Measurements from ENCODE around the gene EIF4G3. TPM values are rescaled to one million over a fixed set of nuclear protein-coding genes. Genes with fewer than 3 reads are reported as not detected.

The EIF4G3 gene
- total and polyA plus RNA-seq, 2 donors (not counting 1 experiment from before 2014, with no cell fraction given): 53.5 to 67.0 TPM

DNA sequence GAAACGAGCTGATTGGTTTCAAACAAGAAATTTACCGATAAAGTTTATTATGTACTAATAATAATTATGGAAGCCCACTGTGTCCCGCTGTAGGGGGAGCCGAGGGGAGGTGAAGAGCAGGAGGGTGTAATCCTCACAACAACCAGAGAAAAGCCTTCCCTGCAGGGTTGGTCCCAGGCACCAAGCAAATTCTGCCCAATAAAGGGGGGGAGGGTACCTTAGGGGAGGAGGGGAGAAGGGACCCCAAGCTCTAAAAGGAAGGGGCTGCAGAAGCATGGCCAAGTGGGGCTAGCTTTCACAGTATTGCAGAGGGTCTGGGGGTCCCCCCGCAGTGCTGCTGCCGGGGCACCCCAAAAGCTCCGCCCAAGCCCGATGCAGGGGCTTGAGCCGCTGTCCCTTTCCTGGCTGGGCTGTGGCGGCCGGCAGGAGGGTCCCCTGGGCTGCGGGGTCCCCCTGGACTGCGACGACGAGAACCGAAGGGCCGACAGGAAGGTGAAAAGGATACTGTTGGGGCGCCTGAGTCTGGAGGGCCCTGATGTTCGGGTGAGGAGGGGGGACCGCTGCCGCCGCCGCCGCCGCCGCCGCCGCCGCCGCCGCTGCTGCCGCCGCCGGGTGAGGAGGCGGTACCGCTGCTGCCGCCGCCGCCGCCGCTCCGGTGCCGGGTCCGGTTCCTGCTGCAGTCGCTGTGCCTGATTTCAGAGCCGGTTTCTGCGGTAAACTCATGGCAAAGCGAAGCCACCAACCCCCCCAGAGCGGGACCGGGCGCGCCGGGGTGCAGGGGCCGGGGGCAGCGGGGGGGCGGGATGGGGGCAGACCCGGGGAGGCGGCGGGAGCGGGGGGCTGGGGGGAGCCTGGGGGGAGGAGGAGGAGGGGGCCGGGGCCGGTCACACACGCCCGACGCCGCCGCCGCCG is 771 bp downstream of the EIF4G3 start:
- Histone ChIP-seq H3K4me3 (replicated peaks in 1 of 4; ENCODE audit: control extremely low read depth in 1 of 4, insufficient read depth in 1 of 4, low read depth in 3 of 4, low read length in 4 of 4) (peak overlapping the region; percentile 84 to 97 (median 92)), H4K20me1 (ENCODE audit: control insufficient read depth, extremely low read depth, insufficient read depth, low read length) (no peaks in the 10 kb centered on the region), H3K79me2 (ENCODE audit: control insufficient read depth, insufficient read depth, low read length) (peaks cover 48% of the 10 kb centered on the region), H3K27me3 (ENCODE audit: control insufficient read depth, insufficient read depth, low read length) (no peaks in the 10 kb centered on the region), H3K4me1 (ENCODE audit: control insufficient read depth, extremely low read depth, insufficient read depth, low read length) (no peaks in the 10 kb centered on the region), H3K9ac (ENCODE audit: insufficient read depth, low read length) (peak overlapping the region; percentile 91), H3K4me2 (ENCODE audit: extremely low read depth, insufficient read depth, low read length) (peak overlapping the region; percentile 100), H3K27ac (ENCODE audit: insufficient read depth, low read length) (peak overlapping the region; percentile 88), H2AFZ (ENCODE audit: low read length) (no peak overlapping the region), H3K36me3 (ENCODE audit: control insufficient read depth, insufficient read depth, low read length) (no peaks in the 10 kb centered on the region), H3K9me3 (ENCODE audit: control insufficient read depth, insufficient read depth, low read depth, low read length) (no peaks in the 10 kb centered on the region)
- TF ChIP-seq EZH2 (IDR thresholded peaks at IDR 0.05; ENCODE audit: low read length, missing control alignments) (no peak), CTCF (conservative IDR thresholded peaks at IDR 0.05 in 1 of 2, IDR thresholded peaks at IDR 0.05 in 1 of 2; ENCODE audit: low read depth in 1 of 2, low read length in 2 of 2) (no peak)
- DNase-seq (ENCODE audit: low read depth in 2 of 2): no peak

DNA sequence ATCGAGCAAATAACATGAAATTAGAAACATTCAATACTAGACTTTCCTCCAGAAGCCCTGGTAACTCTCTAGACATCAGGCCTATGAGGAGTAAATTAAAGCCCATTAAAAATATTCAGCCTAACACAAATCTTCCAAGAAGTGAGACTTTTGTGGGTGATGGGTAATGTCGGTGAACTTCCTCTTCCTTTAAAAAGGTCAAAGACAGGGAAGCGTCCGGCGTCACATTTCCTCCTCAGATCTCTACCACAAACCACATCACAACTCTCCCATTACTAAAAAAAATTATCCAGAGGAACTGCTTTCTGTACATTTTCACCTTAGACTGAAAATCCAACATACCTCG is 1.4 kb downstream of the EIF4G3 start:
- Histone ChIP-seq H3K9ac (ENCODE audit: insufficient read depth, low read length) (peak overlapping the region; percentile 91), H3K36me3 (ENCODE audit: control insufficient read depth, insufficient read depth, low read length) (no peaks in the 10 kb centered on the region), H3K4me2 (ENCODE audit: extremely low read depth, insufficient read depth, low read length) (peak overlapping the region; percentile 100), H4K20me1 (ENCODE audit: control insufficient read depth, extremely low read depth, insufficient read depth, low read length) (no peaks in the 10 kb centered on the region), H3K27ac (ENCODE audit: insufficient read depth, low read length) (peak overlapping the region; percentile 88), H3K79me2 (ENCODE audit: control insufficient read depth, insufficient read depth, low read length) (peaks cover 52% of the 10 kb centered on the region), H3K27me3 (ENCODE audit: control insufficient read depth, insufficient read depth, low read length) (no peaks in the 10 kb centered on the region), H3K9me3 (ENCODE audit: control insufficient read depth, insufficient read depth, low read depth, low read length) (no peaks in the 10 kb centered on the region), H3K4me3 (replicated peaks in 1 of 4; ENCODE audit: control extremely low read depth in 1 of 4, insufficient read depth in 1 of 4, low read depth in 3 of 4, low read length in 4 of 4) (peak overlapping the region; percentile 84 to 97 (median 92)), H3K4me1 (ENCODE audit: control insufficient read depth, extremely low read depth, insufficient read depth, low read length) (no peaks in the 10 kb centered on the region), H2AFZ (ENCODE audit: low read length) (no peak overlapping the region)
- peak; percentile 43 to 59 for DNase-seq (ENCODE audit: low read depth in 2 of 2)
- TF ChIP-seq CTCF (conservative IDR thresholded peaks at IDR 0.05 in 1 of 2, IDR thresholded peaks at IDR 0.05 in 1 of 2; ENCODE audit: low read depth in 1 of 2, low read length in 2 of 2) (no peak), EZH2 (IDR thresholded peaks at IDR 0.05; ENCODE audit: low read length, missing control alignments) (no peak)

DNA sequence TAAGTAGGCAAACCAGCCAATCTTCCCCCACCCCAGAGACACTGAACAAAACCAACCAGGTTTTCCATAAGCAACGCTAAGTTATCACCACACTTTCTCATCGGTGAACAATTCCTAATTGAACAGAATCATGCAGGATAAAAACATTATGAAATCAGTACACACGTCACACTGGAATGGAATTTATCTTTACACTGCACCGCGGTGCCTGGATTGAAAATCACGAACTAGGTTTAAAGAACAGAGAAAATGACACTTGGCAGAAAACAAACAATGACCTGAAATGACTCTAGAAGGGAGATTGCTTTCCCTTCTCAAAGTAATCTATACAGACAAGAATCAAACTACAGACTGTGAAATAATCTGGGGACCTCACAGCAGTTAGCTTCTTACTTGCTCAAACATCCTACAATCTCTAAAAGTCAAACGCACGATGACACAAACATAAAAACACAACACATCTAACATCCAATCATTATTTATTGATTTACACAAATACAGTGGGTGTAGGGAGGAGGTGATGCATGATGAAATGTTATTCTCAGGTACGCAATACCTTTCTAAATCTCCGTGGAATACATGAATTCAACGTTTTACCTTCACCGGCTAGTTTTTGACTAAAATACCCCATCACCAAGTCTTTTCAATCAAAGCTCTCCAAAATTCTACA is 1.9 kb downstream of the EIF4G3 start:
- peak overlapping the region; percentile 88 for H3K27ac ChIP-seq (ENCODE audit: insufficient read depth, low read length)
- no peaks in the 10 kb centered on the region for H3K27me3 ChIP-seq (ENCODE audit: control insufficient read depth, insufficient read depth, low read length)
- H2AFZ ChIP-seq (ENCODE audit: low read length): no peak overlapping the region
- H3K9me3 ChIP-seq (ENCODE audit: control insufficient read depth, insufficient read depth, low read depth, low read length): no peaks in the 10 kb centered on the region
- H3K4me1 ChIP-seq (ENCODE audit: control insufficient read depth, extremely low read depth, insufficient read depth, low read length): no peaks in the 10 kb centered on the region
- peaks cover 57% of the 10 kb centered on the region for H3K79me2 ChIP-seq (ENCODE audit: control insufficient read depth, insufficient read depth, low read length)
- peak; percentile 69 to 83 for DNase-seq (ENCODE audit: low read depth in 2 of 2)
- H3K9ac ChIP-seq (ENCODE audit: insufficient read depth, low read length): peak overlapping the region; percentile 91
- TF ChIP-seq EZH2 (IDR thresholded peaks at IDR 0.05; ENCODE audit: low read length, missing control alignments): no peak
- no peak for TF ChIP-seq CTCF (conservative IDR thresholded peaks at IDR 0.05 in 1 of 2, IDR thresholded peaks at IDR 0.05 in 1 of 2; ENCODE audit: low read depth in 1 of 2, low read length in 2 of 2)
- peak overlapping the region; percentile 84 to 97 (median 92) for H3K4me3 ChIP-seq (replicated peaks in 1 of 4; ENCODE audit: control extremely low read depth in 1 of 4, insufficient read depth in 1 of 4, low read depth in 3 of 4, low read length in 4 of 4)
- H3K4me2 ChIP-seq (ENCODE audit: extremely low read depth, insufficient read depth, low read length): peak overlapping the region; percentile 100
- peaks cover 2% of the 10 kb centered on the region for H3K36me3 ChIP-seq (ENCODE audit: control insufficient read depth, insufficient read depth, low read length)
- H4K20me1 ChIP-seq (ENCODE audit: control insufficient read depth, extremely low read depth, insufficient read depth, low read length): no peaks in the 10 kb centered on the region
